A673 (cell line): ENCODE results near the gene AFM. TPM values are rescaled to one million over a fixed set of nuclear protein-coding genes. Genes with fewer than 3 reads are reported as not detected.

ENCODE experiments used
- BruUV-seq: library from RNA; stranded (reverse); fragments of 400-500 nt; replicated peaks from 2 replicates; lab custom pipeline; 2021; lab: Mats Ljungman, UMichigan
- CTCF ChIA-PET: fragments of 300-600 bp; sonication (Branson Sonifier 250); formaldehyde crosslinking; loops from one replicate; lab custom pipeline; 2022; ENCODE audit warnings: antibody characterized with exemption; lab: Charles Lee
- POLR2A ChIA-PET: fragments of 300-600 bp; sonication (Branson Sonifier 250); formaldehyde crosslinking; loops from one replicate; lab custom pipeline; 2022; ENCODE audit warnings: antibody characterized with exemption; ENCODE audit not compliant: low non-redundant PET; lab: Charles Lee
- DNase-seq: peaks from one replicate; pipeline ENCODE4 v3.0.0-alpha.2; 2015; ENCODE audit warnings: low spot score
- H3K27ac ChIP-seq: fragments of 200-600 bp; sonication (generic); 2 replicates; pipeline ENCODE4 v1.5.1; 2016; ENCODE audit warnings: mixed run types, low read depth, mild to moderate bottlenecking, mixed read lengths, antibody characterized with exemption, low read length; ENCODE audit not compliant: poor library complexity, severe bottlenecking
- H3K27me3 ChIP-seq: fragments of 200-600 bp; sonication (generic); replicated peaks from 2 replicates; pipeline ENCODE4 v1.6.1; 2017; ENCODE audit warnings: mixed run types, low read depth, mild to moderate bottlenecking, mixed read lengths, antibody characterized with exemption, low read length; ENCODE audit not compliant: insufficient read depth, poor library complexity
- H3K36me3 ChIP-seq: fragments of 200-600 bp; sonication (generic); 2 replicates; pipeline ENCODE4 v1.6.1; 2016; ENCODE audit warnings: mixed run types, mild to moderate bottlenecking, mixed read lengths, antibody characterized with exemption, low read length; ENCODE audit not compliant: insufficient read depth, poor library complexity, severe bottlenecking
- H3K4me1 ChIP-seq: fragments of 200-600 bp; sonication (generic); 2 replicates; pipeline ENCODE4 v1.6.1; 2017; ENCODE audit warnings: mixed run types, mild to moderate bottlenecking, mixed read lengths, antibody characterized with exemption, low read length; ENCODE audit not compliant: insufficient read depth, poor library complexity, severe bottlenecking
- H3K4me3 ChIP-seq: fragments of 200-600 bp; sonication (generic); 2 replicates; pipeline ENCODE4 v1.5.1; 2016; ENCODE audit warnings: low read depth, mixed run types, mild to moderate bottlenecking, mixed read lengths, low read length; ENCODE audit not compliant: poor library complexity, severe bottlenecking
- H3K9me3 ChIP-seq: fragments of 200-600 bp; sonication (generic); 2 replicates; pipeline ENCODE4 v1.6.1; 2016; ENCODE audit warnings: mixed run types, low read depth, mild to moderate bottlenecking, mixed read lengths, antibody characterized with exemption, low read length; ENCODE audit not compliant: poor library complexity, severe bottlenecking
- EZH2 ChIP-seq: fragments of 200-600 bp; sonication (generic); IDR thresholded peaks from 2 replicates; pipeline ENCODE4 v1.6.1; 2017; ENCODE audit warnings: borderline replicate concordance, low read depth, mild to moderate bottlenecking, mixed read lengths, antibody characterized with exemption, low read length; ENCODE audit not compliant: poor library complexity, severe bottlenecking
- intact Hi-C: fragments of 100-400 bp; cut with micrococcal nuclease; formaldehyde crosslinking; loops from one replicate; pipeline ENCODE4 v1.10.0; 2022; ENCODE audit not compliant: unreplicated experiment
- total RNA-seq: library from RNA; stranded (reverse); gene quantifications from 2 replicates; pipeline ENCODE4 v1.2.3, GENCODE V29; 2021
- TF ChIP-seq, protein P1 (sequence below): fragments of 300-800, 200-600 bp; sonication (generic); conservative IDR thresholded peaks from 2 replicates; pipeline ENCODE4 v1.5.1; 2017; ENCODE audit warnings: low read depth, mild to moderate bottlenecking, antibody characterized with exemption, low read length, moderate library complexity, mixed read lengths

The AFM gene
- total RNA-seq, 1 experiment from 2014 or later, result not detected

DNA sequence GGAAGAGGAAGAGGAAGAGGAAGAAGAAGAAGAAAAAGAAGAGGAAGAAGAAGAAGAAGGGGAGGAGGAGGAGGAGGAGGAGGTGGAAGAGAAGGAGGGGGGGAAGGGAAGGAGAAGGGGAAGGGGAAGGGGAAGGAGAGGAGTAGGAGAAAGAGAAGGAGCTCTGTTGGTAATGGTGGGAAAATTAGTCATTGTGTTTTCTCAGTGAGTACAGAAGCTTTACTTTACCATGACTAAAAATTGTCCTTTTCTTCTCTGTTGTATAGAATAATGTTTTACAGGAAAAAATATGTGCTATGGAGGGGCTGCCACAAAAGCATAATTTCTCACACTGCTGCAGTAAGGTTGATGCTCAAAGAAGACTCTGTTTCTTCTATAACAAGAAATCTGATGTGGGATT lies 4.1 kb downstream of the AFM start:
- H3K9me3 ChIP-seq, result no peaks in the 10 kb centered on the region
- intact Hi-C loops, result no loop called here
- no TSS peak for BruUV-seq
- no peaks in the 10 kb centered on the region for H3K27me3 ChIP-seq
- ChIA-PET CTCF (no interaction called here), POLR2A (no interaction called here)
- no peaks in the 10 kb centered on the region for H3K4me1 ChIP-seq
- no peak for DNase-seq
- H3K36me3 ChIP-seq, result no peaks in the 10 kb centered on the region
- no peak overlapping the region for H3K4me3 ChIP-seq
- TF ChIP-seq EZH2, result no peak
- TF ChIP-seq, protein P1, sequence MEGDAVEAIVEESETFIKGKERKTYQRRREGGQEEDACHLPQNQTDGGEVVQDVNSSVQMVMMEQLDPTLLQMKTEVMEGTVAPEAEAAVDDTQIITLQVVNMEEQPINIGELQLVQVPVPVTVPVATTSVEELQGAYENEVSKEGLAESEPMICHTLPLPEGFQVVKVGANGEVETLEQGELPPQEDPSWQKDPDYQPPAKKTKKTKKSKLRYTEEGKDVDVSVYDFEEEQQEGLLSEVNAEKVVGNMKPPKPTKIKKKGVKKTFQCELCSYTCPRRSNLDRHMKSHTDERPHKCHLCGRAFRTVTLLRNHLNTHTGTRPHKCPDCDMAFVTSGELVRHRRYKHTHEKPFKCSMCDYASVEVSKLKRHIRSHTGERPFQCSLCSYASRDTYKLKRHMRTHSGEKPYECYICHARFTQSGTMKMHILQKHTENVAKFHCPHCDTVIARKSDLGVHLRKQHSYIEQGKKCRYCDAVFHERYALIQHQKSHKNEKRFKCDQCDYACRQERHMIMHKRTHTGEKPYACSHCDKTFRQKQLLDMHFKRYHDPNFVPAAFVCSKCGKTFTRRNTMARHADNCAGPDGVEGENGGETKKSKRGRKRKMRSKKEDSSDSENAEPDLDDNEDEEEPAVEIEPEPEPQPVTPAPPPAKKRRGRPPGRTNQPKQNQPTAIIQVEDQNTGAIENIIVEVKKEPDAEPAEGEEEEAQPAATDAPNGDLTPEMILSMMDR, result no peak
- H3K27ac ChIP-seq, result no peak overlapping the region

DNA sequence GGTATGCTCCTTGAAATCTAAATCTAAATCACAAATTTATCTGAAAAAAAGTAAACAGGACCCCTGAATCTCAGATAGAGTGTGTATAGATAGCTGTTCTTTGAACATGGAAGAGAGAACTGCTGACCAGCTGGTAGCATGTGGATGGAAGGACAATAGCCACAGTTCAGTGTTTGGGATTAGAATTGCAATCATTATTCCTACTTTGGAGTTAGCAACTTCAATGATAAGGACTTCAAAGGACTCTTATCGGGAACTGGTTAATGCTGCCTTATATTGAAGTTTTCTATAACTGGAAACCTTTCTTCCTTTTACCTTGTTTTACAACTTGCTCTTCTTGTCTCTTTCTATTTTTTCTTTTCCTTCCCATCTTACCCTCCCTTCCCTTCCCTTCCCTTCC lies 5.0 kb downstream of the AFM start:
- POLR2A ChIA-PET, result no interaction called here

DNA sequence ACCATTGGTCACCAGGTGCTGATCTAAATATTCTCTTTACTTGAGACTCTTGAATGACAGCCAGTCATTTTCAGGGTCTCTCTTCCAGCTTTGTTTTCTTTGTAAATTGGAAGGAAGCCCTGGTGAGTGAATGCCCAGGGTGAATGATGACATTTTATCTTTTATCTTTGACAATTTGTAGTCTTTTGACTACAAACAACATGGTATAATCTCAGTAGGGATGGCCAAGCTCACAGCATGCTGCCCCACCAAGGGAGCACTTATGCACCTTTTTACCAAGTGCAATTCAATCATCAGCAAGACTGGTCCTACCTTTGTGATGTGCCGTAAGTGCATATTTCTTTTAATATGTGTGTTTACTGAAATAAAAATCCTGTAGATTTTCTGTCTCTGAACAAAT lies 5.7 kb downstream of the AFM start:
- no peak for DNase-seq
- intact Hi-C loops, result no loop called here
- ChIA-PET POLR2A (no interaction called here), CTCF (no interaction called here)
- no peaks in the 10 kb centered on the region for H3K4me1 ChIP-seq
- no peaks in the 10 kb centered on the region for H3K27me3 ChIP-seq
- H3K9me3 ChIP-seq, result no peaks in the 10 kb centered on the region
- H3K4me3 ChIP-seq, result no peak overlapping the region
- no TSS peak for BruUV-seq
- no peaks in the 10 kb centered on the region for H3K36me3 ChIP-seq
- TF ChIP-seq, protein P1, result no peak
- TF ChIP-seq EZH2, result no peak
- no peak overlapping the region for H3K27ac ChIP-seq

More for the DNA sequence above, 5.0 kb downstream of the AFM start:
- intact Hi-C loops, result no loop called here
- DNase-seq, result no peak
- Histone ChIP-seq H3K27ac (no peak overlapping the region), H3K36me3 (no peaks in the 10 kb centered on the region), H3K4me3 (no peak overlapping the region), H3K9me3 (no peaks in the 10 kb centered on the region), H3K27me3 (no peaks in the 10 kb centered on the region), H3K4me1 (no peaks in the 10 kb centered on the region)
- no TSS peak for BruUV-seq
- CTCF ChIA-PET, result no interaction called here
- TF ChIP-seq, protein P1, result no peak
- no peak for TF ChIP-seq EZH2
